ENCODE data around the gene POLR2F.

Gene POLR2F

GRCh38 chr22:37904572-37905533 lies 48.6 kb upstream of the POLR2F start (continued):
- TF ChIP-seq ZNF174 (tag by site-specific recombination; IDR thresholded peaks at IDR 0.05) = no peak
- no peak for TF ChIP-seq ZNF341 (tag by site-specific recombination; IDR thresholded peaks at IDR 0.05; ENCODE audit: low read depth)
- TF ChIP-seq ZNF248 (tag by site-specific recombination; IDR thresholded peaks at IDR 0.05) = no peak
- TF ChIP-seq ZNF211 (tag by site-specific recombination; IDR thresholded peaks at IDR 0.05; ENCODE audit: low read depth) = no peak
- TF ChIP-seq PATZ1 (tag by site-specific recombination; IDR thresholded peaks at IDR 0.05) = peak; percentile 92
- no peak for TF ChIP-seq ZNF280D (tag by site-specific recombination; IDR thresholded peaks at IDR 0.05)
- TF ChIP-seq ZNF362 (tag by site-specific recombination; IDR thresholded peaks at IDR 0.05) = no peak
- no peak for TF ChIP-seq SETDB1 (IDR thresholded peaks at IDR 0.05; ENCODE audit: insufficient read length, low read length)
- TF ChIP-seq ZNF280C (tag by site-specific recombination; IDR thresholded peaks at IDR 0.05) = no peak
- no peak; the same call in 1 of the 2 replicates for TF ChIP-seq ZNF621 (tag by site-specific recombination; IDR thresholded peaks at IDR 0.05)
- TF ChIP-seq MYNN (tag by site-specific recombination; IDR thresholded peaks at IDR 0.05; ENCODE audit: borderline replicate concordance) = no peak
- no peak for TF ChIP-seq ZFP3 (tag by site-specific recombination; IDR thresholded peaks at IDR 0.05; ENCODE audit: low read depth)
- no peak for TF ChIP-seq ZNF138 (tag by site-specific recombination; IDR thresholded peaks at IDR 0.05; ENCODE audit: borderline replicate concordance)
- TF ChIP-seq ZNF677 (tag by site-specific recombination; IDR thresholded peaks at IDR 0.05) = no peak
- TF ChIP-seq REPIN1 (tag by site-specific recombination; IDR thresholded peaks at IDR 0.05; ENCODE audit: low read depth) = no peak
- no peak; the same call in none of the 2 replicates for TF ChIP-seq ZNF785 (tag by site-specific recombination; IDR thresholded peaks at IDR 0.05)
- TF ChIP-seq ZNF513 (tag by site-specific recombination; IDR thresholded peaks at IDR 0.05) = peak; percentile 79
- no peak for TF ChIP-seq ZNF350 (tag by site-specific recombination; IDR thresholded peaks at IDR 0.05)
- TF ChIP-seq GLIS1 (tag by site-specific recombination; IDR thresholded peaks at IDR 0.05) = peak; percentile 67
- peak; percentile 58; the same call in 1 of the 2 replicates for TF ChIP-seq ZNF518A (tag by site-specific recombination; conservative IDR thresholded peaks at IDR 0.05; ENCODE audit: low read depth)
- no peak for TF ChIP-seq ZNF514 (tag by site-specific recombination; IDR thresholded peaks at IDR 0.05)
